Stomach smooth muscle (tissue), 2 donors: ENCODE results near the gene VPS13D.

ENCODE experiments used
- H3K27ac ChIP-seq: one replicate; pipeline ENCODE4 v1.7.0; 2013; ENCODE audit warnings: mild to moderate bottlenecking, low read length, inconsistent platforms
- H3K27me3 ChIP-seq, 2 donors: one replicate each; pipeline ENCODE4 v1.7.0; 2013; ENCODE audit warnings: low read length in 2 of 2; ENCODE audit not compliant: insufficient read depth in 2 of 2, control insufficient read depth in 1 of 2
- H3K36me3 ChIP-seq, 2 donors: one replicate each; pipeline ENCODE4 v1.7.0; 2013; ENCODE audit warnings: low read length in 2 of 2; ENCODE audit not compliant: control insufficient read depth in 2 of 2, insufficient read depth in 2 of 2
- H3K4me1 ChIP-seq: one replicate; pipeline ENCODE4 v1.7.0; 2013; ENCODE audit warnings: low read length; ENCODE audit not compliant: control insufficient read depth, insufficient read depth
- H3K4me3 ChIP-seq, 2 donors: one replicate each; pipeline ENCODE4 v1.7.0; 2013; ENCODE audit warnings: low read length in 2 of 2
- H3K9ac ChIP-seq, 2 donors: one replicate each; pipeline ENCODE4 v1.7.0; 2013; ENCODE audit warnings: low read length in 2 of 2, mild to moderate bottlenecking in 1 of 2
- H3K9me3 ChIP-seq, 2 donors: one replicate each; pipeline ENCODE4 v1.7.0; 2013; ENCODE audit warnings: low read length in 2 of 2; ENCODE audit not compliant: control insufficient read depth in 2 of 2
- donor health status: healthy.
- donor health status: Pancreatic carcinoma.

VPS13D gene, protein sequence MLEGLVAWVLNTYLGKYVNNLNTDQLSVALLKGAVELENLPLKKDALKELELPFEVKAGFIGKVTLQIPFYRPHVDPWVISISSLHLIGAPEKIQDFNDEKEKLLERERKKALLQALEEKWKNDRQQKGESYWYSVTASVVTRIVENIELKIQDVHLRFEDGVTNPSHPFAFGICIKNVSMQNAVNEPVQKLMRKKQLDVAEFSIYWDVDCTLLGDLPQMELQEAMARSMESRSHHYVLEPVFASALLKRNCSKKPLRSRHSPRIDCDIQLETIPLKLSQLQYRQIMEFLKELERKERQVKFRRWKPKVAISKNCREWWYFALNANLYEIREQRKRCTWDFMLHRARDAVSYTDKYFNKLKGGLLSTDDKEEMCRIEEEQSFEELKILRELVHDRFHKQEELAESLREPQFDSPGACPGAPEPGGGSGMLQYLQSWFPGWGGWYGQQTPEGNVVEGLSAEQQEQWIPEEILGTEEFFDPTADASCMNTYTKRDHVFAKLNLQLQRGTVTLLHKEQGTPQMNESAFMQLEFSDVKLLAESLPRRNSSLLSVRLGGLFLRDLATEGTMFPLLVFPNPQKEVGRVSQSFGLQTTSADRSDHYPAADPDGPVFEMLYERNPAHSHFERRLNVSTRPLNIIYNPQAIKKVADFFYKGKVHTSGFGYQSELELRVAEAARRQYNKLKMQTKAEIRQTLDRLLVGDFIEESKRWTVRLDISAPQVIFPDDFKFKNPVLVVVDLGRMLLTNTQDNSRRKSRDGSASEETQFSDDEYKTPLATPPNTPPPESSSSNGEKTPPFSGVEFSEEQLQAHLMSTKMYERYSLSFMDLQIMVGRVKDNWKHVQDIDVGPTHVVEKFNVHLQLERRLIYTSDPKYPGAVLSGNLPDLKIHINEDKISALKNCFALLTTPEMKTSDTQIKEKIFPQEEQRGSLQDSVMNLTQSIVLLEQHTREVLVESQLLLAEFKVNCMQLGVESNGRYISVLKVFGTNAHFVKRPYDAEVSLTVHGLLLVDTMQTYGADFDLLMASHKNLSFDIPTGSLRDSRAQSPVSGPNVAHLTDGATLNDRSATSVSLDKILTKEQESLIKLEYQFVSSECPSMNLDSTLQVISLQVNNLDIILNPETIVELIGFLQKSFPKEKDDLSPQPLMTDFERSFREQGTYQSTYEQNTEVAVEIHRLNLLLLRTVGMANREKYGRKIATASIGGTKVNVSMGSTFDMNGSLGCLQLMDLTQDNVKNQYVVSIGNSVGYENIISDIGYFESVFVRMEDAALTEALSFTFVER (N-terminal part only)

DNA sequence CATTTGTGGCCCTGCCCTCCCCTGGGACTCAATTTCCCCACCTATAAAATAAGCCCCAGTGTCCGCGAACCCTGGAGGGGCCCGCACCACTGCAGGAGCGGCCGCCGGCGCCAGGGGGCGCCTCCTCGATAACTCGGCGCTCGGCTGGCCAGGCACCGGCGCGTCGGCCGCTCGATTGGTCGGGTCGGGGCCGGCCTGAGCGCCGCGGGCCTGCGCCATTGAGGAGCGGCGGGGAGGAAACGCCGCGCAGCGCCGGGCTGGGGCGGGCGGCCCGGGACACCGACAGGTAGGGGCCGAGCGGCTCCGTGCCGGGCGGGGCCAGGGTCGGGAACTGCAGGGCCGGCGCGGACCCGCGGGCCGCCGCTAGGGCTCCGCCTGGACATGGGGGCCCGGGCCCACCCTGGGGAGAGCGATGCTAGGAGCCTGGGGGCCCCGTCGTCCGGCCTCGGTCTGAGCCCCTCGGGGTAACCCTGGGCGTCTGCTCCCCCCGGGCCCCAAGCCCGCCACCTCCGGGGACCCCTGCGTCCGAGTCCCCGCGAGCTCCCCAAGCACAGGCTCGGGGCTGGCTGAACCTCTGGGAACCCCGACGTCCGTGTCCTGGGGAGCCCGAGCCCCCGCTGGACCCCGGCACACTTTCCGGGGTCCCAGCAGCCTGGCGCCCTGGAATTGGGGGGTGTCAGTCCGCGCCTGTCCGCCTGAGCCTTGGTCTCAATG is at the start of gene VPS13D:
TSS of gene VPS13D (plus strand) at position 196 of the 714 bp plus-strand sequence. CDS start 4,237 bp downstream, outside the sequence.
- peaks cover 6% of the 10 kb centered on the region for H3K4me1 ChIP-seq
- H3K9me3 ChIP-seq, result no peaks in the 10 kb centered on the region
- H3K27ac ChIP-seq, result peak within 1 kb of the TSS; percentile 42
- no peaks in the 10 kb centered on the region for H3K27me3 ChIP-seq
- H3K36me3 ChIP-seq, result peaks cover 0 to 2% of the 10 kb centered on the region in 2 donors
- peak within 1 kb of the TSS; percentile 92 to 95 for H3K9ac ChIP-seq
- H3K4me3 ChIP-seq, result peak within 1 kb of the TSS; percentile 85 to 93

DNA sequence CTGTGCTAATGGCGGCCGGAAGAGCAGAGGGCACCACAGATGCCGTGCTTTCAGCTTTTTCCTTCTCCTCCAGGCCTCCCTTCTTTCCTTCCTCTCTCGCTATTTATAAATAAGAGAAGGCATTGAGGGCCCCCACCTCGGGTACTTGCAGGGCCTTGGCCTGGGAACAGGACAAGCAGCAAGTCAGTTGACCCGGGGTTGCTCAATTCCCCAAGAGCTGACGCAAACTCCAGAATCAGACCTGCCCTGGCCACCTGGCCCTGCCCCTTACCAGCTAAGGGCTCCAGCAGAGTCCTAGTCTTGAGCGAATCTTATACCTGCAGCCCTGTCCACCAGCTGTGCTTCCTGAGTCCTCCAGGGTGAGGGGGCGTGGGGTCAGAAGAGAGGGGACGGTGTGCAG is 49.5 kb upstream of the VPS13D start:
- peak overlapping the region; percentile 46 for H3K27ac ChIP-seq
- no peak overlapping the region for H3K9ac ChIP-seq
- H3K4me1 ChIP-seq, result peaks cover 56% of the 10 kb centered on the region

DNA sequence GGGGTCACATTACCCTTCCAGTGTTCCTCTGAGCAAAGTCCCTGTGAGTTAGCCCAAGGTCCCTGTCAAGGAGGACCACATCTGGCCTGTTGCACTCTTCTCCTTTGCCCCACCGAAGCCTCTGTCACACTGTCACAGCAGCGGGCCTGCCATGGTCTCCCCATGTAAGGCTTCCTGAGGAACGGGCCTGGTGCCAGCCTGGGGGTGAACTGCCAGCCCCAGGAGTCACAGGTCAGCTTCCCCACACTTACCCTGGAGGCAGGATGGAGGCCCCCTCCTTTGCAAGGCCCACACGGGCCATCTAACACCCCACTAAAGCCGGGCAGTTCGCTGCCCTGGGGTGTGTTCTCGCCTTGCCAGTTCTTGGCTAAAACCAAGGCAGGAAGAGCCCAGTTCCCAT is 48.9 kb upstream of the VPS13D start:
- no peak overlapping the region for H3K4me3 ChIP-seq
- H3K27ac ChIP-seq, result peak overlapping the region; percentile 46
- no peak overlapping the region for H3K9ac ChIP-seq
- no peaks in the 10 kb centered on the region for H3K27me3 ChIP-seq
- peaks cover 0 to 3% of the 10 kb centered on the region in 2 donors for H3K9me3 ChIP-seq
- H3K4me1 ChIP-seq, result peaks cover 58% of the 10 kb centered on the region
- H3K36me3 ChIP-seq, result no peaks in the 10 kb centered on the region

More for the DNA sequence above, 49.5 kb upstream of the VPS13D start:
- Histone ChIP-seq H3K9me3 (peaks cover 0 to 3% of the 10 kb centered on the region in 2 donors), H3K36me3 (no peaks in the 10 kb centered on the region), H3K4me3 (no peak overlapping the region), H3K27me3 (no peaks in the 10 kb centered on the region)

DNA sequence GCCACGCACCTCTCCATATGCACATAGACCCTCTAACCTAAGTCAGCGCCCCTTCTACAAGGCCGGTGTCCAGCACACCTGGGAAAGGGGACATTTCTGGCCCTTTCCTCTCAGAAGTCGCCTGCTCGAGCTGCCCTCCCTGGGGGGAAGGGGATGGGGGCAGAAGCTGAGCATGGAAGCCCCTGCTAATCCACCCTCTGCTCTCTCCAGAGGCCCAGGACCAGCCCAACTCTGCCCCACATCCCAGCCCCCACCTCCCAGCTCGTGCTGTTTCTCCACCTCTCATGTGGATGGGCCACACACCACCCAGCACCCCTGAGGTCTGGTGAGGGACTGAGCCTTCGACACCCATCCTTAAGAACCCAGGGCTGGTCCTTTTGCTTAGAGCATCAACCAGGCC is 48.3 kb upstream of the VPS13D start:
- Histone ChIP-seq H3K4me3 (no peak overlapping the region), H3K27ac (peak overlapping the region; percentile 46), H3K9ac (no peak overlapping the region), H3K4me1 (peaks cover 64% of the 10 kb centered on the region), H3K36me3 (no peaks in the 10 kb centered on the region), H3K9me3 (peaks cover 0 to 3% of the 10 kb centered on the region in 2 donors), H3K27me3 (no peaks in the 10 kb centered on the region)

DNA sequence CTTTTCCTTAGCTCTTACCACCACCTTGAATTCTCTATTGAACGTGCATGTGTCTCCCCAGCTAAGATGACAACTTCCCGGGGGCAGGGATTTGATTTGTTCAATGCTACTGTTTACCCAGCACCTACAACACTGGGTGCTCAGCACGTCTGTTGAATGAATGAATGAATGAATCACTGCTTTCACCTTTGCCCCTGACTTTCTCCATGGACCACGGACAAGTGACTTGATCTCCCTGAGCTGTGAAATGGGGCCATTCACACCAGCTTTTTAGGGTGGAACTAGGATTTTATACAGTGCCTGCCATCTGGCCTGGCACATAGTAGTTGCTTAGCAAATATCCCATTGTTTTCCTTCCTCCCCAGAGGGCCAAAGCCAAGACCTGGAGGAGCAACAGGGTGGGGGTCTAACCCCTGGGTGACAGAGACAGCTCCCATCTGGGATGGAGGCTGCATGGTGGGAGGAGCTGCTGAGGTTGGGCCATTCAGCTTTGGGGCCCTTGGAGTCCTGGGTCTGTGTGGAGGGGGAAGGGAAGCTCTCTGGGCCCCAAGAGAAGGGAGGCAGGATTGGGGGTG is 47.3 kb upstream of the VPS13D start:
- H3K9me3 ChIP-seq, result peaks cover 0 to 3% of the 10 kb centered on the region in 2 donors
- peak overlapping the region; percentile 46 for H3K27ac ChIP-seq
- no peak overlapping the region for H3K9ac ChIP-seq
- H3K4me3 ChIP-seq, result no peak overlapping the region
- peaks cover 67% of the 10 kb centered on the region for H3K4me1 ChIP-seq
- no peaks in the 10 kb centered on the region for H3K27me3 ChIP-seq
- no peaks in the 10 kb centered on the region for H3K36me3 ChIP-seq

DNA sequence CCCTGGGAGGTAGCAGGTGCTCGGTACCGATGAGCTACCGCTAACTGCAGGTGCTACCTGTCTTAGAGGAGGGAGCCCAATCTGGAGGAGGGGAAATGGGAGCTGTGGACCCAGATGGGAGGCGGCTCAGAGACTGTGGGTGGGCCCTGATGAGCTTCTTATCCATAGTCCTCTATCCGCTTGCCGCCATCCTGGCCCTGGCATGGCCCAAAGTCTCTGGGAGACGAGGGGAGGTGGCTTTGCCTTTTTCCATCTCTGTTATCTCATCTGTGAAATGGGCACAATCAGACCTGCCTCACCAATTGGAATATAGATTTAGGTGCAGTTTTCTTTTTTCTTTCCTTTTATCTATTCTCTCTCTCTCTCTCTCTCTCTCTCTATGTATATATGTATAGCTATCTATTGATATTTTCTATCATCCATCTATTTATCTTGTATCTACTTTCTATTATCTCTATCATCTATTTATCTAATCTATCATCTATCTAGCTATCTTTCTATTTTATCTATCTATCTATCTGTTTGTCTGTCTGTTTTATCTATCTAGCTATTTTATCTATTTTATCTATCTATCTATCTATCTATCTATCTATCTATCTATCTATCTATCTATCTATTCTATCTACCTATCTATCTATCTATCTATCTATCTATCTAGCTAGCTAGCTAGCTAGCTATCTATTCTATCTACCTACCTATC is 46.6 kb upstream of the VPS13D start:
- Histone ChIP-seq H3K9me3 (peaks cover 0 to 1% of the 10 kb centered on the region in 2 donors), H3K4me1 (peaks cover 63% of the 10 kb centered on the region), H3K36me3 (no peaks in the 10 kb centered on the region), H3K4me3 (no peak overlapping the region), H3K9ac (no peak overlapping the region), H3K27ac (peak overlapping the region; percentile 86), H3K27me3 (no peaks in the 10 kb centered on the region)

DNA sequence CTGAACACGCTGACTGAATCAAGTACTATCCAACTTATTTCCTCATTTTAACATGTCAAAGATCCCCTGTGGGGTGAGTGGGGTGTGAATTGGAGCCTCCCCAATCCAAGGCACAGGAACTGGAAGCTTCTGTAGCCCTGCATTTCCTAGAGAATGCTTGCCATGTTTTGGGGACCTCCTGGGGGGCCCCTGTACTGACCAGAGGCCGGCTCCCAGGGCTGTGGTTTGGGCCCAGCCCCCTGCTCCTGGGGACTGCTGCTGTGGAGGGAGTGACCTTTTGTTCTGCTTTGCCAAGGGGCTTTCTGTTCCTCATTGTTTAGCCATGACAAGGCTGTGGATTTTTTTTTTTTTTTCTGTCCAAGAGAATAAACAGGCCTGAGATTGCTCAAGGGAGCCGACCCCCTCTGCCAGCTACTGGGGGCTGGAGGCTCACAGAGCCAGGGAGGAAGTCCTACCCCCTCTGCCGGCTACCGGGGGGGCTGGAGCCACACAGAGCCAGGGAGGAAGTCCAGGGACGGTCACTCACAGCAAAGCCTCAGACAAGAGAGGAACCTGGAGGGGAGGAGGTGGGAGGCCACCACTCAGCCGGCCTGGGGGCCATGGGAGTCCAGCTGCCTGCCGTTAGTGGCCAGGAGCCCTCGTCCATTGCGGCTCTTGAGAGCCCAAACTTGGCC is 45.7 kb upstream of the VPS13D start:
- Histone ChIP-seq H3K27me3 (no peaks in the 10 kb centered on the region), H3K9ac (peak overlapping the region; percentile 57 to 71), H3K4me3 (peak overlapping the region; percentile 22 to 58), H3K9me3 (no peaks in the 10 kb centered on the region), H3K27ac (peak overlapping the region; percentile 86), H3K4me1 (peaks cover 63% of the 10 kb centered on the region), H3K36me3 (peaks cover 0 to under 1% of the 10 kb centered on the region in 2 donors)

DNA sequence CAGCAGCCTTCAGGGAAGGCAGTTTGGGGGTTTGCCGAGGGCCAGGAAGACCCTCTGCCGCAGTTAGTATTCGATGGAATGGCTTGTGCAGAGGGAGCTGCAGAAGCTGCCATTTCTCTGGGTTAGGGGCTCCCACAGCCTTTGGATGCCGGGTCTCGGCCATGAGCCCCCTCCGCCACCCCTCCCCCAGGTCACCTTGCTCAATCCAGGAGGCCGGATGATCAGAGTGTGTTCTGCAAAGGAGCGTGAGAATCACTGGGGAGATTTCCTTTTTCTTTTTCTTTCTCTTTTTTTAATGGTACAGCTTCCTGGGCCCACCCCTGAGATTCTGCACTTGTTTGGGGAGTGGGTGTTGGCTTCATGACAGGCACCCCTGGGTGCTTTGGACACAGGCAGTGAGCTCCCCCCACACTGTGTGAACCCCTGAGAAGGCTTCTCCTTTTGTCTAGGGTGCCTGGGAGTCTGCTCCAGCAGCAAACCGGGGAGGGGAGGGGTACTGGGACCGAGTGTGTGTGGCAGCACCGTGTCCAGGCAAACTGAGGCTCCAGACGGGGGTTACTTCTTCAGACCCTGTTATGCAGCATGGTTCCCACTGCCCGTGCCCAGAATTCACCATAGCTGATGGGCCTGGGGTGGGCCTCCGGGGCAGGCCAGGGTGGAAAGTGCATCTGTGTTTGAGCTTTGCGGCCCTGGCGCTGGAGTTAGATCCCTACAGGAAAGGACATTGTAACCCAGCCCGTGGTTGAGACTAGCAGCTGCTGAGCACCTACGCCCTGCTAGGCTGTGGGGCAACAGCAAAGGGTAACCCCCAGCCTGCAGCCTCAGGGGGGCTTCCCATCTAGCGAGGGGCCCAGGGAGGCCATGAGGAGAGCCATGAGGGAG is 44.6 kb upstream of the VPS13D start:
- no peaks in the 10 kb centered on the region for H3K27me3 ChIP-seq
- H3K9ac ChIP-seq, result peak overlapping the region; percentile 57 to 71
- H3K4me3 ChIP-seq, result peak overlapping the region in 1 of 2 donors; percentile 58
- H3K36me3 ChIP-seq, result peaks cover 0 to 5% of the 10 kb centered on the region in 2 donors
- H3K9me3 ChIP-seq, result no peaks in the 10 kb centered on the region
- peak overlapping the region; percentile 86 for H3K27ac ChIP-seq
- H3K4me1 ChIP-seq, result peaks cover 63% of the 10 kb centered on the region
